ENCODE results near the gene APOL3. TPM values are rescaled to one million over a fixed set of nuclear protein-coding genes. Genes with fewer than 3 reads are reported as not detected.
"Not testable (repeated sequence)": the region's sequence is repeated elsewhere in the genome, so short reads cannot be mapped to it uniquely, and the experiment has no call there.

Gene APOL3
- total RNA-seq, 2 experiments from 2014 or later, result 119 to 121 TPM

DNA sequence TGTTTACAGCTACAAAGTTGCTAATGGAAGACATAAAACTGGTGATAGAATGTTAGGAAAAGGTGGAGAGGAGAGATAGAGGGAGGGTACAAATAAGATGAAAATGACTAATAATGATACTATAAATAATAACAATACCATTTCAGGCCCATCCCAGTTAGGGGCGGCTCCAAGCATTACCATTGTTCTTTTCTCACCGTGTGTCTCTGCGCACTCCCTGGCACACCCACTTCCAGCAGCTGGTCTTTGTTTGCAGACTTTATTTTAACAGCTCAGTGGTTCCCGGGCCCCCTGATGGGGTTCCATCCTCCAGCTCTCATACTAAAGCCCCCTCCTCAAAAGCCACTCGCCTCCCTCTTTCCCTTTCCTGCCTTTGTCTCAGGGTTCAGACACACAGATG, 40.5 kb upstream of the APOL3 start:
- Mint-ChIP-seq H3K4me1 (peaks cover 69% of the 10 kb centered on the region), H3K27ac (peak overlapping the region; percentile 63), H3K4me3 (peak overlapping the region; percentile 60)
- CTCF ChIA-PET, result interaction anchor here (1.3 to 1.5 kb wide), 2 partner anchors 38 to 56 kb away, joined by 4 read pairs; partner anchors contain the start of gene APOL2
- H3K9me3 Mint-ChIP-seq; POLR2A ChIA-PET; DNase-seq; H3K36me3 Mint-ChIP-seq (ENCODE audit: low read depth); H3K27me3 Mint-ChIP-seq: not testable (repeated sequence)

DNA sequence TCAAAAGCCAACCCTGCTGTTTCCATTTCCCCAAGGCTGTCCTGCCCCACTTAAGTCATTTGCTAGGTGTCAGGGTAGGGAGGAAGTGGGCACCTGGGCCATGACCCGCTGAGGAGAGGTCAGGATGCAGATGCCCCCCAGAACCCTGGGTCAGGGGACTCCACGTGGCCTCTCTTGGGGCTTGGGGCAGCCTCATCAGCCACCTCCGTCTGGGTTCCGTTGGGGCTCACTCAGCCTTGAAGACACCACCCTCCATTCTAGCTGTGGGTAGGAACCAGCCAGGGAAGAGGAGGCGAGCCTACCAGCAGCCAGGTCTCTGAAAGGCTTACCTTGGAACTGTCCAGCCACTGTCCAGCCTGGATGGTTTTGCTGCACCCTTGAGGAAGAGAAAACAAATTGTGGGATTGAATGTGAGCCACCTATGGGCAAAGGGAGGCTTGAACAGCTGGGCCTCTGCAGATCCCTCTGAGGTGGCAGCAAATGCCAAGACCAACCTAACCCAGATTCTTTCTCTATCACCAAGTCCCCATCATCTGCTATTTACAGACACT, 38.5 kb upstream of the APOL3 start:
- Mint-ChIP-seq H3K27ac (peak overlapping the region; percentile 8), H3K27me3 (no peaks in the 10 kb centered on the region), H3K9me3 (no peaks in the 10 kb centered on the region), H3K36me3 (ENCODE audit: low read depth) (peaks cover 6% of the 10 kb centered on the region), H3K4me1 (peaks cover 75% of the 10 kb centered on the region), H3K4me3 (no peak overlapping the region)
- CTCF ChIA-PET, result interaction anchor here (0.7 to 4.9 kb wide), 3 partner anchors 17 to 40 kb away, joined by 3 to 18 read pairs (median 3); partner anchors contain the start of gene APOL2
- no peak for DNase-seq
- POLR2A ChIA-PET, result interaction anchor here (2.7 kb wide), 1 partner anchor 9 kb away, joined by 6 read pairs; no protein-coding TSS in a partner anchor

DNA sequence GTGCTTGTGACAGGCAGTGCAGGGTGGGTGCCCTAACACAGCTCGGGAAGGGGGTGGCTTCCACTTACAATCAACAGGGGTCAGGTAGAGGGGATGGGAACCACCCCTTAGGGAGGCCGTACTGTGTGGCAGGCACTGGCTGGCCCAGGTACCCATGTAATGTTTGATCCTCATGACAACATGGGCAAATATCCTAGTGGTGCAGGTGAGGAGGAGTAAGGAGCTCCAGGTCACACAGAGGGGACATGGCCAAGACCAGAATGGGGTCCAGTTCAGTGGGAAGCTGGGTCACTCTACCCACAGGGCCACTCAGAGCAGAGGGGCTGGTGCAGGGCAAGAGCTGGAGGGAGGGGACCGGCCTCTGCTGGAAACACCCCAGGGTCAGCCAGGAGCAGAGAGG, 38.0 kb upstream of the APOL3 start:
- Mint-ChIP-seq H3K4me3 (no peak overlapping the region), H3K4me1 (peaks cover 75% of the 10 kb centered on the region), H3K27ac (peak overlapping the region; percentile 44), H3K36me3 (ENCODE audit: low read depth) (peaks cover 6% of the 10 kb centered on the region), H3K27me3 (no peaks in the 10 kb centered on the region), H3K9me3 (no peaks in the 10 kb centered on the region)
- POLR2A ChIA-PET, result interaction anchor here (0.9 to 2.7 kb wide), 3 partner anchors 10 to 57 kb away, joined by 3 to 6 read pairs (median 3); no protein-coding TSS in a partner anchor
- CTCF ChIA-PET, result interaction anchor here (0.7 to 4.9 kb wide), 4 partner anchors 18 to 288 kb away, joined by 3 to 18 read pairs (median 4); partner anchors contain the start of gene APOL2
- no peak for DNase-seq

GRCh38 chr22:36197514-36198146, 37.1 kb upstream of the APOL3 start:
- H3K27ac Mint-ChIP-seq, result peak overlapping the region; percentile 44
- H3K27me3 Mint-ChIP-seq, result no peaks in the 10 kb centered on the region

DNA sequence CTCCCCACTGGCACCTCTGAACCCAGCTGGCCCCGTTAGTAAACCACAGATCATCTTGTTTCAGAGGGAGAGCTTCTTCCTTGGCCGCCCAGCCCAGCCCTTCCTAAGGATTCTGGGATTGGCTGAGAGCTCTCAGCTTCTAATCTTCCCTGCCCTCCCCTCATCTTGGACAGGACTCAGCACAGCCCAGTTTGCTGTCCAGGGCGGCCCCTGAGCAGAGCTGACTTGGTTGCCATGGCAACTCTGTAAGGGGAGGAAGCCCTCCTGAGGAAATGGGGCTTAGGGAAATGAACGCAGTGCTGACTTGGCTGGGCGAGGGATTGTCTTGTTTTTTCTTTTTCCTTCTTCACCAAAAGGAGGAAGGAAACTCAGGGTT, 36.5 kb upstream of the APOL3 start:
- peaks cover 65% of the 10 kb centered on the region for H3K4me1 Mint-ChIP-seq
- peaks cover 6% of the 10 kb centered on the region for H3K36me3 Mint-ChIP-seq (ENCODE audit: low read depth)
- H3K27me3 Mint-ChIP-seq, result no peaks in the 10 kb centered on the region
- ChIA-PET POLR2A (interaction anchor here (0.7 to 2.7 kb wide), 2 partner anchors 11 to 41 kb away, joined by 3 to 6 read pairs; no protein-coding TSS in a partner anchor), CTCF (interaction anchor here (0.9 to 4.9 kb wide), 8 partner anchors 13 to 289 kb away, joined by 3 to 18 read pairs (median 4); partner anchors contain the start of gene APOL2)
- H3K4me3 Mint-ChIP-seq, result no peak overlapping the region
- no peaks in the 10 kb centered on the region for H3K9me3 Mint-ChIP-seq
- peak overlapping the region; percentile 44 for H3K27ac Mint-ChIP-seq
- DNase-seq, result no peak

More at GRCh38 chr22:36197514-36198146, 37.1 kb upstream of the APOL3 start:
- Mint-ChIP-seq H3K36me3 (ENCODE audit: low read depth) (peaks cover 6% of the 10 kb centered on the region), H3K4me1 (peaks cover 68% of the 10 kb centered on the region), H3K4me3 (no peak overlapping the region), H3K9me3 (no peaks in the 10 kb centered on the region)
- DNase-seq, result peak; percentile 32
- POLR2A ChIA-PET, result interaction anchor here (0.7 to 2.7 kb wide), 4 partner anchors 11 to 58 kb away, joined by 3 to 6 read pairs (median 3); no protein-coding TSS in a partner anchor
- CTCF ChIA-PET, result interaction anchor here (1.0 to 4.9 kb wide), 8 partner anchors 13 to 289 kb away, joined by 3 to 18 read pairs (median 4); partner anchors contain the start of gene APOL2

DNA sequence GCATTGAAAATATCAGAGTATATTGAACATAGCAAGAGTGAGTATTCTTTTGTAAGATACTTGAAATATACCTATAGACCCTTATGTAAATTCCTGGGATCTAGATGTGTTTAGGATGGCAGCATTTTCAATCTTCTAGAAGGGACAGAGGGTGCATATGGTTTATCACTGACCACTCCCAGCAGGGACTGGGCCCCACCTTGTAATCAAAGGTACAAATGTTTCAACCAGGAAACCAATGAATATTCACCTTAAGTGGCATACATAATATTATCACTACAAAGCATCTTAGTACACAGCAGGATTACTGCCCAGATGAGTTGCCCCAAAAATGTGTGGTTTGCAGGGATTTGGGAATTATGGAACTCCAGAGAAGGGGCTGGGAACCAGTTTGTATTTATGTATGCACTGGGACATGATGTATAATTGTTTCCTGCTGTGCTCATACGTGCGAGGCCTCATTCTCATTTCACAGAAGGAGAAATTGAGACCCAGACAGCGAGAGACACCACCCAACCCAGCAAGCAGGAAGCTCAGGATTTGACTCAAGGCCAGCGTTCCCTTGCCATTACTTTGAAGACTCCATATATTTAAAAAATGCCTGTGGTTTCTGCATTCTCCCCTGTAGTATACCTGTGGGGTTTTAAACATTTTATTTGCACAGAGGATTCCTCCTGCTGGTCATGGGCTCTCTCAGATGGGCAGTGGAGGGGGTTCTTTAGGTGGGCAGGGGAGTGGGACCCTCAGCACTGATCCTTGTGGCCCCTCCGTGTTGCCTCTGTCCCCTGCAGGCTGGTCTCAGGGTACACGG, 35.9 kb upstream of the APOL3 start:
- CTCF ChIA-PET, result interaction anchor here (0.6 to 4.9 kb wide), 13 partner anchors 8 to 800 kb away, joined by 3 to 18 read pairs (median 5); partner anchors contain the start of genes APOL2 and APOL3
- POLR2A ChIA-PET, result no interaction called here
- DNase-seq, result no peak
- no peaks in the 10 kb centered on the region for H3K9me3 Mint-ChIP-seq
- peaks cover 59% of the 10 kb centered on the region for H3K4me1 Mint-ChIP-seq
- peaks cover 7% of the 10 kb centered on the region for H3K36me3 Mint-ChIP-seq (ENCODE audit: low read depth)
- H3K4me3 Mint-ChIP-seq, result no peak overlapping the region
- no peaks in the 10 kb centered on the region for H3K27me3 Mint-ChIP-seq
- H3K27ac Mint-ChIP-seq, result no peak overlapping the region

- peak; percentile 56 for DNase-seq
- peaks cover 13% of the 10 kb centered on the region for H3K36me3 Mint-ChIP-seq (ENCODE audit: low read depth)
- H3K9me3 Mint-ChIP-seq, result no peaks in the 10 kb centered on the region
- peaks cover 47% of the 10 kb centered on the region for H3K4me1 Mint-ChIP-seq
- peaks cover 1% of the 10 kb centered on the region for H3K27me3 Mint-ChIP-seq
- CTCF ChIA-PET, result interaction anchor here (0.6 to 2.9 kb wide), 15 partner anchors 9 to 1303 kb away, joined by 3 to 15 read pairs (median 4); partner anchors contain the start of genes APOL2 and APOL3
- no peak overlapping the region for H3K27ac Mint-ChIP-seq
- H3K4me3 Mint-ChIP-seq, result no peak overlapping the region
- POLR2A ChIA-PET, result no interaction called here
Measured at GRCh38 chr22:36194971-36195370, 34.4 kb upstream of the APOL3 start.

GRCh38 chr22:36194385-36194784, 33.8 kb upstream of the APOL3 start:
- peaks cover 44% of the 10 kb centered on the region for H3K4me1 Mint-ChIP-seq
- H3K36me3 Mint-ChIP-seq (ENCODE audit: low read depth), result peaks cover 12% of the 10 kb centered on the region
- no peak overlapping the region for H3K4me3 Mint-ChIP-seq
- H3K9me3 Mint-ChIP-seq, result no peaks in the 10 kb centered on the region
- no peak overlapping the region for H3K27ac Mint-ChIP-seq
- no peak for DNase-seq
- H3K27me3 Mint-ChIP-seq, result peaks cover 4% of the 10 kb centered on the region
- POLR2A ChIA-PET, result no interaction called here
- CTCF ChIA-PET, result interaction anchor here (0.6 to 2.9 kb wide), 15 partner anchors 10 to 1303 kb away, joined by 3 to 15 read pairs (median 4); partner anchors contain the start of genes APOL2 and APOL3

DNA sequence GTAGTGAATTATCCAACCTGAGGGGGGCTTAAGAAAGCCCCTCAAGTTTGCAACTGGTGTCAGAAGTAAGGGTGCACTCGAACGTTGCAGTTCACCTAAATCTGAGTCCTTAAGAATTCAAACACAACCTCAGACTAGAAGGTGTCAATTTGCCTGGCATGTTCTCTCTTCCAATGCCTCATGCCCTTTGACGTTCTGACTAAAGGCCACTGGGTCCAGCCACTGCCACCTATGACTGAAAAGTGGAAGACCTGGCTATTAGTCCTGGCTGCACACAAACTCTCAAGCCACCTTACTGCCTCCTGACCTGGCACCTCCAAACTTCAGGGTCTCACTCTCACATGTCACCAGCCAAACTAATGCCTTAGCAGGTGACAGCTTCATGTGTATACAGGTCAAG, 33.0 kb upstream of the APOL3 start:
- peaks cover 37% of the 10 kb centered on the region for H3K4me1 Mint-ChIP-seq
- H3K9me3 Mint-ChIP-seq, result no peaks in the 10 kb centered on the region
- H3K36me3 Mint-ChIP-seq (ENCODE audit: low read depth), result peaks cover 10% of the 10 kb centered on the region
- H3K4me3 Mint-ChIP-seq, result no peak overlapping the region
- ChIA-PET CTCF (interaction anchor here (1.4 to 2.9 kb wide), 2 partner anchors 27 to 44 kb away, joined by 4 to 15 read pairs; no protein-coding TSS in a partner anchor), POLR2A (no interaction called here)
- no peak overlapping the region for H3K27ac Mint-ChIP-seq
- DNase-seq, result no peak
- H3K27me3 Mint-ChIP-seq, result peaks cover 4% of the 10 kb centered on the region

- Mint-ChIP-seq H3K27me3 (peaks cover 6% of the 10 kb centered on the region), H3K4me1 (peaks cover 33% of the 10 kb centered on the region), H3K27ac (no peak overlapping the region), H3K36me3 (ENCODE audit: low read depth) (peaks cover 7% of the 10 kb centered on the region), H3K9me3 (no peaks in the 10 kb centered on the region), H3K4me3 (no peak overlapping the region)
- ChIA-PET POLR2A (no interaction called here), CTCF (interaction anchor here (1.4 to 2.9 kb wide), 2 partner anchors 27 to 45 kb away, joined by 4 to 15 read pairs; no protein-coding TSS in a partner anchor)
- DNase-seq, result no peak
Measured at GRCh38 chr22:36193171-36193570, 32.6 kb upstream of the APOL3 start.

DNA sequence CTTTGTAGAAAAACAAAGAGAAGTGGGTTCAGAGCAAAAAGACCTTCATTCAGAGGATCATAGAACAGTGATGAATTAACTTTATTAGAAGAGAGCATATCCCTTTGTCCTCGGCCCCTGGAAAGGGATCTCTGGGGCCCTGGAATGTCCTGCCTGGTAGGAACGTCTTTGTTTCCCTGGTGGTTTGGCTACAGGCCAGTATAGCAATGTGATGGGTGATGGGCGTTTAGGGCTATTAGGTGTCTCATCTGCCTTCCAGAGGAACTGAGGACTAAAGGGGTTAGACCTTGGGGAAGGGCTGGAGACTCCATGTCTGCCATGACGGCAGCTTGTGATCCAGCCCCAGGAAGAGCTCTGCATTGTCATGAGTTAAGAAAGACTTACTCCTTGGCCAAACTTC, 32.0 kb upstream of the APOL3 start:
- Mint-ChIP-seq H3K36me3 (ENCODE audit: low read depth) (peaks cover 7% of the 10 kb centered on the region), H3K4me1 (peaks cover 27% of the 10 kb centered on the region), H3K27me3 (peaks cover 6% of the 10 kb centered on the region), H3K27ac (no peak overlapping the region), H3K4me3 (no peak overlapping the region), H3K9me3 (no peaks in the 10 kb centered on the region)
- POLR2A ChIA-PET, result no interaction called here
- no peak for DNase-seq
- CTCF ChIA-PET, result interaction anchor here (1.4 to 2.1 kb wide), 2 partner anchors 45 to 85 kb away, joined by 4 to 9 read pairs; no protein-coding TSS in a partner anchor

DNA sequence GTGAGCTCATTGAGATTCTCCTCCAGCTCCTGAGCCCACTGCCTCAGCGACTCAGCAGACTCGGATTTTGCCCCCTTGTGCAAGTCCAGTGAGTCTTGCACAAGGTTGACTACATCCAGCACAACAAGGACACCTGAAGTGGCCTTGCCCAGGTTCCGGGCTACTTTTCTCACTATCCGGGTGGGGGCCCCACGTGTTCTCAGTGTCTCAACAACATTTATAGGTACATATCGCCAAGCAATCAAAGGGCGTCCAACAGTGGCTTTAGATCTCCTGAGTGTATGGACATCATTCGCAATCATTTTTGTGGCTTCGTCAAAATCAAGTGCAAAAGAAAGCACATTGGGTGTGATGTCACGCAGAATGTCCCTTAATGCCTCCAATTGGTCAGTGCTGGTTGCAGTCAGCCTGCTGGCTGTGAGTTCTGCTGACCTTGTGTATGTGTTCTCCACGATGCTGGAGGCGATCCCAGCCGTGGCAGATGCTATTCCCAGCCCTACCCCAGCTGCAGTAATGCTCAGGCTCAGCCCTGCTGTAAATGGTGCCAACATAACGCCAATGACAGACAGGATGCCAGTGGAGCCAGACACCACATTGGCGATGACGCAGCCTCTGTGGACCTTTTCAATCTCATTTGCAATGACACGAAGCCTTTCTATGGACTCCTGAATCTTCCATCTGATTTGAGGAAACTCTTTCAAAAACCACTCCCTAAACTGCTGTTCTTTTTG, 30.7 kb upstream of the APOL3 start:
- H3K4me1 Mint-ChIP-seq, result peaks cover 14% of the 10 kb centered on the region
- peaks cover 7% of the 10 kb centered on the region for H3K36me3 Mint-ChIP-seq (ENCODE audit: low read depth)
- no peak for DNase-seq
- ChIA-PET CTCF (interaction anchor here (2.1 kb wide), 1 partner anchor 86 kb away, joined by 9 read pairs; no protein-coding TSS in a partner anchor), POLR2A (no interaction called here)
- no peak overlapping the region for H3K4me3 Mint-ChIP-seq
- H3K27ac Mint-ChIP-seq, result no peak overlapping the region
- peaks cover 7% of the 10 kb centered on the region for H3K27me3 Mint-ChIP-seq
- H3K9me3 Mint-ChIP-seq, result no peaks in the 10 kb centered on the region

Data from activated CD4-positive, alpha-beta memory T cell treated with anti-CD3 and anti-CD28 coated beads, Interleukin-2, amount 10 ng/mL, durations not matched to agents 7 days and 5 days (primary cell).